GM12865 (cell line): Measurements from ENCODE around the gene SETD1A.

ENCODE experiments used
- DNase-seq: peaks from one replicate; pipeline ENCODE4 v3.0.0; 2010; ENCODE audit warnings: low read depth
- H3K4me3 ChIP-seq: 2 replicates; pipeline ENCODE4 v1.5.1; 2011; ENCODE audit warnings: mild to moderate bottlenecking, low read depth, low read length, control low read depth
- TF ChIP-seq, protein P1 (sequence below): IDR thresholded peaks from 2 replicates; pipeline ENCODE4 v1.5.1; 2011; ENCODE audit warnings: low read length, control low read depth, low read depth, inconsistent platforms; ENCODE audit not compliant: insufficient read depth; ENCODE audit errors: missing control alignments

Gene SETD1A

GRCh38 chr16:30942426-30942806 is 15.1 kb upstream of the SETD1A start:
- H3K4me3 ChIP-seq, result no peak overlapping the region
- no peak for DNase-seq
- TF ChIP-seq, protein P1, sequence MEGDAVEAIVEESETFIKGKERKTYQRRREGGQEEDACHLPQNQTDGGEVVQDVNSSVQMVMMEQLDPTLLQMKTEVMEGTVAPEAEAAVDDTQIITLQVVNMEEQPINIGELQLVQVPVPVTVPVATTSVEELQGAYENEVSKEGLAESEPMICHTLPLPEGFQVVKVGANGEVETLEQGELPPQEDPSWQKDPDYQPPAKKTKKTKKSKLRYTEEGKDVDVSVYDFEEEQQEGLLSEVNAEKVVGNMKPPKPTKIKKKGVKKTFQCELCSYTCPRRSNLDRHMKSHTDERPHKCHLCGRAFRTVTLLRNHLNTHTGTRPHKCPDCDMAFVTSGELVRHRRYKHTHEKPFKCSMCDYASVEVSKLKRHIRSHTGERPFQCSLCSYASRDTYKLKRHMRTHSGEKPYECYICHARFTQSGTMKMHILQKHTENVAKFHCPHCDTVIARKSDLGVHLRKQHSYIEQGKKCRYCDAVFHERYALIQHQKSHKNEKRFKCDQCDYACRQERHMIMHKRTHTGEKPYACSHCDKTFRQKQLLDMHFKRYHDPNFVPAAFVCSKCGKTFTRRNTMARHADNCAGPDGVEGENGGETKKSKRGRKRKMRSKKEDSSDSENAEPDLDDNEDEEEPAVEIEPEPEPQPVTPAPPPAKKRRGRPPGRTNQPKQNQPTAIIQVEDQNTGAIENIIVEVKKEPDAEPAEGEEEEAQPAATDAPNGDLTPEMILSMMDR, result no peak

GRCh38 chr16:30944352-30944751 is 13.2 kb upstream of the SETD1A start:
- TF ChIP-seq, protein P1, result no peak
- no peak overlapping the region for H3K4me3 ChIP-seq
- DNase-seq, result no peak

DNA sequence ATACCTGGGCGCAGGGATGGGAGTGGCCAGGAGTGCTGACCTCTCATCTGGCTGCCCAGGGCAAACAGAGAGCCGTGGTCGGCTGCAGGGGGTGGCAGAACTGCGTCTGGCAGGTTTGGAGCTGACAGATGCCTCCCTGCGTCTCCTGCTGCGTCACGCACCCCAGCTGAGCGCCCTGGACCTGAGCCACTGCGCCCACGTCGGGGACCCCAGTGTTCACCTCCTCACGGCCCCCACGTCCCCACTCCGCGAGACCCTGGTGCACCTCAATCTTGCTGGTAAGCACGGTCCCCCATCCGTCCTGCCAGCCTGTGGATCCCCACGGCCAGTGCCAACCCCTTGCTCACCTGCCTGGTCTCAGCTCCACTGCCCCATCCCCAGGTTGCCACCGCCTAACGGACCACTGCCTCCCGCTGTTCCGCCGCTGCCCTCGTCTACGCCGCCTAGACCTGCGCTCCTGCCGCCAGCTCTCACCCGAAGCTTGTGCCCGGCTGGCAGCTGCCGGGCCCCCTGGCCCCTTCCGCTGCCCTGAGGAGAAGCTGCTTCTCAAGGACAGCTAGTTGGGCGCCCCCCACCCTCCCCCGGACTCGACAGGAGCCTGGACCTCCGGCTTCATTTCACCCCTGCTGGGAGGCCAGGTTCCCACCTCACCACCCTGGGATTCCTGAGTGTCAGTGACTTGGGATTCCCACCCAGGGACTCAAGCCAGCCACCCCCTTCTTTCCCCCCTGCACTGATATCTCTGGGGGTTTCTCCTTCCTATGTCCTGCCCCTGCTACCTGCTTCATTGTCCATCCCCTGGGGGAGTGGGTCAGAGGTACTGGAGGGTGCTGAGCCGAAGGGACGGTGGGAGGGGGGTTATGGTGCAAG is 10.6 kb upstream of the SETD1A start:
- no peak for DNase-seq
- H3K4me3 ChIP-seq, result no peak overlapping the region
- TF ChIP-seq, protein P1, result no peak

DNA sequence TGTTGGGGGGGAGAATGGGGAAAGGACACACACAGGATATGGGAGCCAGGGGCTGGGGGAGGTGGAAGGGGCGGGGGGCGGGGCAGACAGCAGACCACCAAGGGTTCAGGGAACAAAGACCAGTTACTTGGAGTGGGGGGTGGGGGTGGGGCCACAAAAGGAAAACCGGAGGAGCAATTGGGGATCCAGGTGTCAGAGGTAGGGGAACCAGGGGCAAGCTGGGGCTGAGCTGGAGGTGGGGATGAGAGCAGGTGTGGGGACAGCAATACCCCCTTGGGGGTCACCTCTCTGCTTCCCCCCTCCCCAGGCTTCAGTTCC is 10.1 kb upstream of the SETD1A start:
- H3K4me3 ChIP-seq, result no peak overlapping the region
- TF ChIP-seq, protein P1, result no peak
- no peak for DNase-seq

DNA sequence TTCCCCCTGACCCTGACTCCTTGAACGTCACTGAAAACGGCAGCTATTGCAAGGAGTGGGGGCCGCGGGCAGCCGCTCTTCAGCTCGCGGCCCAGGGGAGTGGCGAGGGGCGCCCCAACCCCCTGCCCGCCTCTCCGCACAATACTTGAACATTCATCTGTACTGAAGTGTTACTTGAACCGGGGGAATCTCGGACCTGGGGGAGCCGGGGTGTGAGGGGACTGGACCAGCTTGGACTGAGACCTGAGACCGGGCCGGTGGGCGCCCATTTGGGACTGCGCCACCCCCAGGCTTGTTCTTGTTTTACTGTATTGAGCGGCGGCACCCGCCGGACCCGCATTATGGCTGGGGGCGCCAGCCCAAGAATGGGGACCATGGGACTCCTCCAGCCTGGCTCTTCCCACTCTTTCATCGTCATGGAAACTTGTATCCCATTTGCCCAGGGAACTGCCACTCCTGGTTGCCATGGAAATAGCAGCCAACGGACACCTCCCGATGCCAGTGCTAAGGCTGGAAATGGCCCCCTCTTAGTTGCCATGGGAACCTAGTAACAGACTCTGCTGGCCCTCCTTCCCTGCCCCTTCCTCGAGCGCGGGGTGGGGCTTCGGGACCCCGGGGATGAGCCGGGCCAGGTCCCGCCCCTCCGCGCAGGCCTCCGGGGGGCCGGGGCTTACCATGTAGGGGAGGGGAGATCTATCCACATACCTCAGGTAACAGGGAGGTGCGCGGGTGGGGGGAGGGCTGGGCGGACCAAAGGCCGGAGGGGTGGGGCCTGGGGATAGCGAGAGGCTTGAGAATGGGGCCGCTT is 9.5 kb upstream of the SETD1A start:
- peak; percentile 68 for DNase-seq
- peak overlapping the region; percentile 71 for H3K4me3 ChIP-seq
- TF ChIP-seq, protein P1, result no peak

DNA sequence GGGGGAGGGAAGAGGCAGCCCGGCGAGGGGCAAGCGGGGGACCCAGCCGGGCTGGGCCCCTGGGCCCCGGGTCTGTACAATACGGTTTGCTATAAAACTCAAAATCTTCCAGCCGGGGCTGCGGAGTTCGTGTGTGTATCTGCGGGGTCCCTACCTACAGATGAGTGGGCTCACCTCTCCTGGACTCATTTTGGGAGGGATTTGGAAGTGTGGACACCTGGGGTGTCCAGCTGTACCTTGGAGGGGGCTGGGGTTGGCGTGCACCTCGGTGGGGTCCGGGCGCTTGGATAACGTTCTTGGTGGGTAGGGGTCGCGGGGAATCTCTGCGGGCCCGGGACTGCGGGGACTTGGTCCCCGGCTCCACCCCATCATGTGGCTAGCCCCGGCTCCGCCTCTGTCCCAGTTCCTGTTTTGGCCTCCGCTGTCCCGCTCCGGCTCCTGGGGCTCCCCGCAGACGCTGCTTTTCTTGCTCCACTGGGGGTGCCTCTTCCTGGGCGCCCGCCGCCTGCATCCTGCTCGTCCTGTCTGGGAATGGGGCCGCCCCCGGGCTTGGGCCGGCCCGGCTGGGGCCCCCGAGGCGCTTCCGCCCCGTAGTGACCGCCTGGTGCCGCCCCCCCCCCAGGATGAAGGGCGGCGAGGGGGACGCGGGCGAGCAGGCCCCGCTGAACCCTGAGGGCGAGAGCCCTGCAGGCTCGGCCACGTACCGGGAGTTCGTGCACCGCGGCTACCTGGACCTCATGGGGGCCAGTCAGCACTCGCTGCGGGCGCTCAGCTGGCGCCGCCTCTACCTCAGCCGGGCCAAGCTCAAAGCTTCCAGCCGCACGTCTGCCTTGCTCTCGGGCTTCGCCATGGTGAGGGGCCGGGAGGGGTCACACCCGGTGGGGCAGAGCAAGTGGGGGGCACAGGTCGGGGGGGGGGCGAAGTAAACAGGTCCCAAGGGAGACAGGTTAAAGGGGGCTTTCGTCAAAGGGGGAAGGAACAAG is 8.6 kb upstream of the SETD1A start, which contains the start of gene ORAI3:
Gene ORAI3 (plus strand): TSS at position 402 of the 983 bp plus-strand sequence. CDS start 222 bp downstream, at position 624.
- DNase-seq, result peak; percentile 84
- TF ChIP-seq, protein P1, result no peak
- H3K4me3 ChIP-seq, result peak within 1 kb of the TSS; percentile 71
